Adipocyte (in vitro differentiated cells): ENCODE data around the gene ETF1.
A peak's percentile ranks its signal among the peaks of the same experiment; 100 is the strongest.

ENCODE experiments used
- DNase-seq: peaks from one replicate; pipeline ENCODE4 v3.0.0-alpha.2; 2015; ENCODE audit warnings: low read depth
- H3K27me3 ChIP-seq: replicated peaks from 2 replicates; pipeline ENCODE4 v1.7.0; 2013; ENCODE audit warnings: mild to moderate bottlenecking, low read length, moderate library complexity; ENCODE audit not compliant: control insufficient read depth, insufficient read depth
- H3K36me3 ChIP-seq: 2 replicates; pipeline ENCODE4 v1.7.0; 2013; ENCODE audit warnings: low read length, mild to moderate bottlenecking, moderate library complexity; ENCODE audit not compliant: control insufficient read depth, insufficient read depth, severe bottlenecking
- H3K4me1 ChIP-seq: 2 replicates; pipeline ENCODE4 v1.7.0; 2013; ENCODE audit warnings: mild to moderate bottlenecking, low read length, moderate library complexity; ENCODE audit not compliant: control insufficient read depth, insufficient read depth
- H3K4me3 ChIP-seq: 2 replicates; pipeline ENCODE4 v1.7.0; 2013; ENCODE audit warnings: mild to moderate bottlenecking, low read length, moderate library complexity
- H3K9ac ChIP-seq: 2 replicates; pipeline ENCODE4 v1.7.0; 2013; ENCODE audit warnings: mild to moderate bottlenecking, low read length, moderate library complexity
- H3K9me3 ChIP-seq: 2 replicates; pipeline ENCODE4 v1.7.0; 2013; ENCODE audit warnings: mild to moderate bottlenecking, low read length, moderate library complexity; ENCODE audit not compliant: control insufficient read depth

The ETF1 gene

GRCh38 chr5:138542180-138542955 is 668 bp downstream of the ETF1 start:
- Histone ChIP-seq H3K4me1 (peaks cover 57% of the 10 kb centered on the region), H3K9me3 (no peaks in the 10 kb centered on the region), H3K9ac (peak overlapping the region; percentile 99), H3K27me3 (no peaks in the 10 kb centered on the region), H3K4me3 (peak overlapping the region; percentile 99), H3K36me3 (peaks cover 19% of the 10 kb centered on the region)
- peak; percentile 46 for DNase-seq

GRCh38 chr5:138541511-138542179 is 1.4 kb downstream of the ETF1 start:
- DNase-seq: peak; percentile 73

GRCh38 chr5:138539791-138540190 is 3.2 kb downstream of the ETF1 start:
- Histone ChIP-seq H3K36me3 (peaks cover 28% of the 10 kb centered on the region), H3K9me3 (no peaks in the 10 kb centered on the region)
- DNase-seq: no peak

More at GRCh38 chr5:138541511-138542179, 1.4 kb downstream of the ETF1 start:
- H3K4me1 ChIP-seq: peaks cover 61% of the 10 kb centered on the region
- peaks cover 22% of the 10 kb centered on the region for H3K36me3 ChIP-seq
- H3K9me3 ChIP-seq: no peaks in the 10 kb centered on the region
- H3K27me3 ChIP-seq: no peaks in the 10 kb centered on the region
- H3K4me3 ChIP-seq: peak overlapping the region; percentile 99
- peak overlapping the region; percentile 99 for H3K9ac ChIP-seq

GRCh38 chr5:138538943-138539627 is 4.0 kb downstream of the ETF1 start:
- Histone ChIP-seq H3K27me3 (no peaks in the 10 kb centered on the region), H3K36me3 (peaks cover 28% of the 10 kb centered on the region), H3K4me1 (peaks cover 51% of the 10 kb centered on the region), H3K9ac (no peak overlapping the region), H3K9me3 (no peaks in the 10 kb centered on the region), H3K4me3 (no peak overlapping the region)
- DNase-seq: no peak

More at GRCh38 chr5:138539791-138540190, 3.2 kb downstream of the ETF1 start:
- Histone ChIP-seq H3K4me3 (peak overlapping the region; percentile 99), H3K27me3 (no peaks in the 10 kb centered on the region), H3K4me1 (peaks cover 51% of the 10 kb centered on the region), H3K9ac (no peak overlapping the region)

- Histone ChIP-seq H3K9ac (no peak overlapping the region), H3K36me3 (peaks cover 28% of the 10 kb centered on the region), H3K27me3 (no peaks in the 10 kb centered on the region), H3K4me3 (no peak overlapping the region), H3K9me3 (no peaks in the 10 kb centered on the region), H3K4me1 (peaks cover 65% of the 10 kb centered on the region)
- peak; percentile 42 for DNase-seq
Measured at GRCh38 chr5:138536665-138537315, 6.2 kb downstream of the ETF1 start.

- H3K9ac ChIP-seq: no peak overlapping the region
- H3K27me3 ChIP-seq: no peaks in the 10 kb centered on the region
- H3K4me3 ChIP-seq: no peak overlapping the region
- DNase-seq: no peak
- H3K9me3 ChIP-seq: no peaks in the 10 kb centered on the region
- H3K4me1 ChIP-seq: peaks cover 61% of the 10 kb centered on the region
- H3K36me3 ChIP-seq: peaks cover 28% of the 10 kb centered on the region
Measured at GRCh38 chr5:138536215-138536614, 6.8 kb downstream of the ETF1 start.

GRCh38 chr5:138533973-138534941 is 8.8 kb downstream of the ETF1 start:
- no peak overlapping the region for H3K4me3 ChIP-seq
- DNase-seq: no peak
- H3K36me3 ChIP-seq: peaks cover 23% of the 10 kb centered on the region
- no peaks in the 10 kb centered on the region for H3K27me3 ChIP-seq
- H3K9ac ChIP-seq: peak overlapping the region; percentile 35
- peaks cover 41% of the 10 kb centered on the region for H3K4me1 ChIP-seq
- H3K9me3 ChIP-seq: no peaks in the 10 kb centered on the region

GRCh38 chr5:138529812-138530211 is 13.2 kb downstream of the ETF1 start:
- peaks cover 19% of the 10 kb centered on the region for H3K36me3 ChIP-seq
- no peaks in the 10 kb centered on the region for H3K27me3 ChIP-seq
- no peak for DNase-seq
- no peak overlapping the region for H3K4me3 ChIP-seq
- H3K9me3 ChIP-seq: no peaks in the 10 kb centered on the region
- peaks cover 40% of the 10 kb centered on the region for H3K4me1 ChIP-seq
- H3K9ac ChIP-seq: no peak overlapping the region

- Histone ChIP-seq H3K9me3 (no peaks in the 10 kb centered on the region), H3K9ac (no peak overlapping the region), H3K36me3 (peaks cover 19% of the 10 kb centered on the region), H3K27me3 (no peaks in the 10 kb centered on the region), H3K4me1 (peaks cover 31% of the 10 kb centered on the region), H3K4me3 (no peak overlapping the region)
- DNase-seq: no peak
Measured at GRCh38 chr5:138528744-138529469, 14.1 kb downstream of the ETF1 start.

GRCh38 chr5:138528208-138528607 is 14.8 kb downstream of the ETF1 start:
- H3K9ac ChIP-seq: no peak overlapping the region
- no peaks in the 10 kb centered on the region for H3K27me3 ChIP-seq
- H3K9me3 ChIP-seq: no peaks in the 10 kb centered on the region

More at GRCh38 chr5:138528208-138528607, 14.8 kb downstream of the ETF1 start:
- peaks cover 19% of the 10 kb centered on the region for H3K36me3 ChIP-seq
- H3K4me1 ChIP-seq: peaks cover 26% of the 10 kb centered on the region
- no peak overlapping the region for H3K4me3 ChIP-seq
- peak; percentile 47 for DNase-seq
